NCI-H460 (cell line): ENCODE data around the gene KCNH5. TPM values are rescaled to one million over a fixed set of nuclear protein-coding genes. Genes with fewer than 3 reads are reported as not detected.
"Not testable (repeated sequence)": the region's sequence is repeated elsewhere in the genome, so short reads cannot be mapped to it uniquely, and the experiment has no call there.

Experiments used
- DNase-seq: peaks from one replicate; pipeline ENCODE4 v3.0.0-alpha.2; 2016; ENCODE audit warnings: low read depth; ENCODE audit errors: extremely low read depth
- total RNA-seq: library from RNA; depleted of rRNA; stranded (reverse); fragments of >200 nt; shearing (Covaris generic); gene quantifications from 2 replicates; pipeline ENCODE4 v1.2.3, GENCODE V29; 2014

Gene KCNH5
- total RNA-seq, 1 experiment from 2014 or later, result 4.1 TPM

- no peak for DNase-seq
Observed at GRCh38 chr14:62889364-62889763, 155.9 kb downstream of the KCNH5 start.

- DNase-seq, result no peak
Observed at GRCh38 chr14:62886461-62886860, 158.8 kb downstream of the KCNH5 start.

- DNase-seq, result no peak
Observed at GRCh38 chr14:62885451-62885850, 159.8 kb downstream of the KCNH5 start.

DNA sequence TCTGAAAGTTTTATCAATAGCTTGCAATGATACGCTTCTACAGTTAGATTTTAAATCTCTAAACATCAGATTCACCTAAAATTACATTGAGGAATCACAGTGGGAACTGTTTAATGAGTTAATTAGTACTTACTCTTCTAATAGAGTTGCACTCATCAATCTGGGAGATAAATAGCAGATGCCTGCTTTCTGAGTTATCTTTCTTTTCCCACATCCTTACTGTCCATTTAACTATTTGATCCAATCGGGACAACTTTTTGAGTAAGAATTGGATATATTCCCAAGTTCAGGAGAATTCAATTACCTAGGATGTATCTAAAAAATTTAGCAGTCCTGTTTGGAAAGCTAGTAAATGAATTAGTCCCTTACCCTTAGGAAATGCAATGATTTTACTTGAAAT is 162.3 kb downstream of the KCNH5 start:
- no peak for DNase-seq

GRCh38 chr14:62866376-62866775 is 178.9 kb downstream of the KCNH5 start:
- no peak for DNase-seq

DNA sequence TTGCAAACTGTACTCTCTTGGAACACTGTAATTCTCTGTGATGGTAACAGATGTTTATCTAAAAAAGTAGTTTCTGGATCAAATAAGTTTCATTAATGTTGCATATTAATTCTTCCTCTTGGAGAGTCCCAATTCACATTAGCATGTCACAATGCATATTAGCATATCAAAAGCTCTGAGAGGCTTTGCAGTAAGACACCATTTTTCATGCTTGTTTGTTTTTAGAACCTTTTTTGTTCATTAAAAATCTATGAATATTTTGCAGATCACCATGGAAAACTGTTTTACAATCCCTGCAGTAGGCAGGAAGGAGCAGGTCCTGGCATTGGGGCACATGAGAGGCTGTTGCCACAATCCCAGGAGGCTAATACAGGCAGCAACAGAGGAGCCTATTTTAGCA is 180.7 kb downstream of the KCNH5 start:
- DNase-seq, result no peak

DNA sequence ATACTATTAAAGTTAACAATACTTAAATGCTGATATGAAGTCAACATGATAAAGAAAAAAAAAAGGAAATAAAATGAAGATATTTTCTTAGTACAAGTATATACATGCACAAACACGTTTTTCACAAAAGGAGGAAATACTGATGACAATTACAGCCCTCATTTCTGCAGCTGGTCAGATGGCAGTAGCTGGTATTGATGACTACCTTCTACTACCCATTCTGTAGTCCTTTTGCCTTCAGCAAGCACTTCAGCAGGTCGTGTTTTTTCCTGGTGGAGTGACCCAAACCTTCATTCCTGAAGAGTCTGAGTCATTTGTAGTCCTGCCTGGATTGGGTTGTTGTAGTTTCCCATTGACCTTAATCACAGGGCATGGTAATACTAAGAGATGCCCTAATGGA is 187.2 kb downstream of the KCNH5 start:
- not testable (repeated sequence) for DNase-seq

- no peak for DNase-seq
Observed at GRCh38 chr14:62854951-62855350, 190.3 kb downstream of the KCNH5 start.

DNA sequence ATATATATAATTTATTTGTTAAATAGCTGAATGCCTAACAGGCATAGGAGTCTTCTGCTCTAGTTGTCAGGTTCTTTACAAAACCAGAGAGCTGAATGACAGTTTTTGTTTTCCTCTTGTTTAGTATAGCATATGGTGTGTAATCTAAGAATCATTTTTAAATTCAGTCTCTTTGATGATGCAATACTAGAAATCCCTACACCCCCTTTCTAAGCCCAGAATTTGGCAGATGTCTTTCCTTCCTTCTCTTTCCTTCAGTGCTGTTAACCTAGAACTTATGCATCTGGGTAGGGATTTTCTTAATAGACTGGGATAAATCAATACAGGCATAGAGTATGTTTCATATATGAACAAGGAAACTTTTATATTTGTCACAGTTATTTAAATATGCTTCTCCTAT is 198.1 kb downstream of the KCNH5 start:
- no peak for DNase-seq

DNA sequence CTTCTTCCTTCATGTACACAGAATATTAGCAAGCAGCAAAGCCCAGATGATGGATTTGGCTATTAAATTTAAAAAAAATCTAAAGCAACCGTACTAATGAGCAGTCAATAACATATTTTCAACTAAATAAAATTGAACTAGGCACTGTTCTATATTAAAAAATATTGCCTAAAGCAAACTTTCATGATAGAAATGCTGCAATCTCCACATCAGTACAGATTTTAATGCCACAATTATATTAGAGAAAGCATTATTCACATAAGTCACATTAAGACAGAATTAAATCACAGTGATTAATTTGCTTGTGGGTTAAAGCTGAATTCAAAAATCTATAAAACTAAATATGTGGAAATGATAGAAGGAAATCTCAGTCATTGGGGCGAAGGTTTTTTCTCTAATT is 200.7 kb downstream of the KCNH5 start:
- no peak for DNase-seq

DNA sequence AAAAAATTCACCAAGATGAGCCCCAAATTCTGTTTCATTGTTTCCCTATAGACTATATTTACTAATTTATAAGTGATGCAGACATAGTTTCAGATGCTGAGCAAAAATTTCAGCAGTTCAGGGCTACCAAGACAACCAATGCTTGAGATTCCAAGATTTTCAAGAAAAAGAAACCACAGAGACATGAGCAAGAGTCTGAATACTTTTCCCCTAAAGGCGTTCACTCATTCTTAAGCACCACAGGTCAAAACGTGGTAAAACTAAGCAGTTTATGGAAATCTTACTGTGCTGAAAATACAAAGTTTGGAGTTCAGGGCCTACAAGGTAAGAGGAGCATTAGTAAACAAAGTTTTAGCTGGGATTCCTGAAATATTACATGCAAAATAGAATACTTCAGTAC is 221.2 kb downstream of the KCNH5 start:
- DNase-seq, result no peak

DNA sequence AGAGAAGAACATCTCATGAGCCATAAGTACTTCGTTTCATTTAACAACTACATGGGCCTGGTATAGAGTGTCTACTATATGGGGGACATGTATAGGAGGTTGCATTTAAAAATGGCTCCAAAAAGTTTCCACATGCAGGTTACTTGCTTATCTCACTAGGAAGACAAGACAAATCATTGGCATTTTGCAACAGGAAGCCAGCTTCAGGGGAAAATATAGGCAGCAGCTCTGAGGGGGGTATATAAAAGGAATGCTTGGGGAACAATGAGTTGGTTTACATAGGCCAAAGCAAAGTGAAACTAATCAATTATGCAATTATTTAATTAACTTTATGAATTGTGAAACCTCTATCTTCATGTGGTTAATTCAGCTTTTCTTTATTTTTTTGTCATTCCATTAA is 225.3 kb downstream of the KCNH5 start:
- DNase-seq, result no peak

DNA sequence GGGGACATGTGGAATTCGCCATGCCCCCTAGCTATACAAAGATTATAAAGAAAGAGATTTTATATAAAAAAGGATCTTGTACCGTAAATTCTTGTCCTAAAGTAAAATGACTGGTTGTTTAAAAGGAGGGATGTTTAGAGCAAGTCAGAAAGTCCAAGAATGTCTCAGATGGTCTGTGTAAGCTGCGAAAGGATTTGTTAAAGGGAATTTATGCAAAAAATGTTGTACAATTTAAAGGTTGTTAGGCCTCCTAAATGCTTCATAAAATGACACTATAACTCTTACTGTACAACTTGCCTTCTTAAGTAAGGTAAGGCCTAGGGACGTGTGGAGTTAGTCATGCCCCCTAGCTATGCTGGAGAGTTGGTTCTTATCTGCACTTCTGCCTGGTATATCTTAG is 237.6 kb downstream of the KCNH5 start:
- DNase-seq, result no peak

DNA sequence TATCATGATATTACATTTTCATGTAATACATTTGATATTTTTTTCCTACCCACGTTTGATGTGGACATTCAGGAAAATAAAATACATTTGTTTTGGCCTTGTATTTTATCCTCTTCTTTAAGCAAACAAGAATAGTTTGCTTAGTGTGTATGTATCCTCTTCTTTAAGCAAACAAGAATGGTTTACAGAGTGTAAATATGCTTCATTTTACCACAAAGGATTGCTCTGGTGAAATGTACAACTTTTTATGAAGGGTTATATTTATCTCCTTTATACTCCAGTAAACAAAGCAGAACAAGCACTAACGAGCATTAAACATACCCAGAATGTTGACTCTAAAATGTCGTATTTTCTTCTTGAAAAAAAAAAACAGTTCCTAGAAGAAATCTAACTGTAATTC is 244.7 kb downstream of the KCNH5 start:
- DNase-seq, result no peak

GRCh38 chr14:62796431-62796830 is 248.8 kb downstream of the KCNH5 start:
- DNase-seq, result no peak

DNA sequence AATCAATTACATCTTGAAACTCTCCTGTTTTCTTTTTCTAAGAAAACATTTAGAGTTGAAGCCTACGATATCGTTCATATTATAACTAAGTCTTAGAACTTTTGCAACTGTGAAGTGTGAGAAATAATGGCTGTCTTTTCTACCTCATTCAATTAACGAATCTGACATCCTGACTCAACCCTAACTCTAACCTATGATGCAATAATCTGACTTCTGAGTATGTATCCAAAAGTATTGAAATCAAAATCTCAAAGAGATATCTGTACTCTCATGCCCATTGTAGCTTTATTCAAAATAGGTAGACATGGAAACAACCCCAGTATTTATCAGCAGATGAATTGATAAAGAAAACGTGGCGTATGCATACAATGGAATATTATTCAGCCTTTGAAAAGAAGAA is 252.7 kb downstream of the KCNH5 start:
- no peak for DNase-seq

GRCh38 chr14:62781328-62781727 is 263.9 kb downstream of the KCNH5 start:
- DNase-seq, result not testable (repeated sequence)

DNA sequence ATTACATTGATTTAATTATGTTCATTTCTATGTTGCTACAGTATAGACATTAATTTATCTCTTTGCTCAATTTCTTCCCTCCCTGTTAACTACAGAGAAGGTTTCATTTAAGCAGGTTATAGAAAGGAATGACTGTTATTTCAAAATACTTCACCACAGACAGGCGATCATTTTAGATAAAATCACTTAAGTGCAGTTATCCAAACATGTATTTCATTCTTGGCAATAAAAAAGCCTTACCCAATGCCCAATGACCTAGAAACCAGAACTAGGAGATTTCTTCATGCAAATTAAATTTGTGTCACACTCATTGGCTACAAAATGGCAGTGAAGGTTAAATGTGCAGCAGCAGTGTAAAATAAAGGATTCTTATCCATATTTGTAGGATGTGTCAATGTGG is 266.4 kb downstream of the KCNH5 start:
- DNase-seq, result no peak

DNA sequence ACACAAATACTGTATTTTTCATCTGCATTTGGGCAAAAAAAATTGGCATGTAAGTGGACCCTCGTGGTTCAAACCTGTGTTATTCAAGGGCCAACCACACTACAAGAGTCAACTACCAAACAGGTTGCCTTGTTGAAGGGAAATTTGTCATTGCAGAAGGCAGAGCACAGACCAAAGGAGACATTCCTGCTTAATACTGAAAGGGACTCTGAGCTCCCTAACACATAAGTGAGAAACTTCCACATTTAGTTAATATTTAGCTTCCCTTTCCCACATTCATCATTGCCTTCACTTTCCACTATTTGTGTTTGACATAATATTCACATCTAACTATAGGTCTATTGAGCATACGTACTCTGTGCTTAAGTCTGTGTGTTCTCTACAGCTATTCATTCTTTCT is 266.9 kb downstream of the KCNH5 start:
- no peak for DNase-seq

DNA sequence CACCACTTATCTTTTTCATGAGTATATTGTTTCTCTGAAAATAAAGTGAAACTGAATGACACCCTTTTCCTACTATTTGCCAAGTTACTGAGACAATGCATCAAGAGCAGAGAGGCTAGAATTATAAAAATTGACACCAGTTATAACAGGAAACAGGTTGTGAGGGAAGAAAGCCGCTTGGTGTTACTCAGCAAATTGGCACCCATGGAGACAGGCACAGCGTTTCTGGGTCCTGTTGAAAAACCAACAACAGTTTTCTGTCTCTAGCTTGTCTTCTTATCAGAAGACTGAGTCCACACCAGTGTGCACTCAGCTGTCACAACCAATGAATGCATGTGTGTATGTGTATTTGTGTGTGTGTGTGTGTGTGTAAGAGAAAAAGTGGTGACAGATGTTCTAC is 267.7 kb downstream of the KCNH5 start:
- DNase-seq, result no peak

- no peak for DNase-seq
Observed at GRCh38 chr14:62776300-62776699, 269.0 kb downstream of the KCNH5 start.

DNA sequence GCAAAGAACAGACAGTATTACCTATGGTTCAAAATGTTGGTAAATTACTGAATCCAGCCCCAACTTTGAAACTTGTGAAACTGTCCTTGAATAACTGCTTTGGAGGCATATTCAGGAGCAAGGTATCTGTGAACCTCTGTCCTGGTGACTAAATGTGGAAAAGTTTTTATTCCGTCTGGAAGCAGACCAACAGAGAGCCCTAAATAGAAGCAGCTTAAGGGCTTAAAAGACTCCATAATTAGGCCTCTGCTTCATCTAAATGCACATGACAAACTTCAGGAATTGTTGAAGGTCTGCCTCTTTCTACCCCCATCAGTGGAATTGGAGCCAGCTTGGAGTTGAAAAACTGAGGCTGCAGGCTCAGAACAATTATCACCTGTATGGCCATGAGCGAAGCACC is 276.5 kb downstream of the KCNH5 start:
- DNase-seq, result no peak

GRCh38 chr14:62763951-62764350 is 281.3 kb downstream of the KCNH5 start:
- DNase-seq, result no peak

- no peak for DNase-seq
Observed at GRCh38 chr14:62759796-62760195, 285.5 kb downstream of the KCNH5 start.
